Central memory CD8-positive, alpha-beta T cell (primary cell): ENCODE measurements around the gene LOXHD1.

Experiments used
- ATAC-seq: fragments of 150-1000 bp; cut with Tn5 transposase; replicated peaks from 2 replicates; pipeline ENCODE4 v1.10.0; 2022; ENCODE audit warnings: mild to moderate bottlenecking, moderate FRiP score, moderate number of reproducible peaks; ENCODE audit not compliant: poor library complexity, severe bottlenecking; ENCODE audit errors: extremely low read depth
- DNase-seq, 2 donors: peaks; one replicate each; pipeline ENCODE4 v3.0.0; 2021; ENCODE audit warnings: low spot score in 2 of 2
- H3K27ac Mint-ChIP-seq: one replicate; pipeline ENCODE4 v1.8.0; 2022; ENCODE audit warnings: low read depth, mild to moderate bottlenecking, moderate library complexity, mixed read lengths
- H3K27me3 Mint-ChIP-seq: one replicate; pipeline ENCODE4 v1.8.0; 2022; ENCODE audit warnings: mixed read lengths
- H3K36me3 Mint-ChIP-seq: one replicate; pipeline ENCODE4 v1.8.0; 2022; ENCODE audit warnings: mild to moderate bottlenecking, moderate library complexity, mixed read lengths; ENCODE audit not compliant: insufficient read depth
- H3K4me1 Mint-ChIP-seq: one replicate; pipeline ENCODE4 v1.8.0; 2022; ENCODE audit warnings: mixed read lengths
- H3K4me3 Mint-ChIP-seq: one replicate; pipeline ENCODE4 v1.8.0; 2022; ENCODE audit warnings: mild to moderate bottlenecking, moderate library complexity, mixed read lengths
- H3K9me3 Mint-ChIP-seq: one replicate; pipeline ENCODE4 v1.8.0; 2022; ENCODE audit warnings: mixed read lengths

The LOXHD1 gene

GRCh38 chr18:46575851-46576250, 81.2 kb downstream of the LOXHD1 start:
- no peak overlapping the region for H3K27ac Mint-ChIP-seq

DNA sequence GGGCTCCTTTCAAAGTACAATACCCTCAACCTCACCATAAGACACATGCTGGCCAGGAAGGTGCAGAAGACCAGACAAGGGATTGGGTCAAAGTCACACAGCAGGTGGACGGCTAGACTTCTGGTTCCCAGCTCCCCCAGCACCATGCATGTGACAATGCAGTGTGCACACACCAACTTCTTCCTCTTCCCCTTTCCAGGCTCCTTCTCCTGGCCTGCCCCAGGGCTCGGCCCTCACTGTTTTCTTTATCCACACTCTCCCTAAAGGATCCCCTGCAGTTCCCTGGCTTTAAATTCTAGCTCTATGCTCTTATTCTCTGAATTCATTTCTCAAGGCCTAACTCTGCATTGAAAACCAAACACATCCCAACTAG, 82.3 kb downstream of the LOXHD1 start:
- no peak for ATAC-seq
- Mint-ChIP-seq H3K9me3 (peaks cover 3% of the 10 kb centered on the region), H3K36me3 (no peaks in the 10 kb centered on the region), H3K27me3 (peaks cover 29% of the 10 kb centered on the region), H3K27ac (no peak overlapping the region), H3K4me3 (no peak overlapping the region), H3K4me1 (no peaks in the 10 kb centered on the region)
- no peak for DNase-seq

More at GRCh38 chr18:46575851-46576250, 81.2 kb downstream of the LOXHD1 start:
- no peak for ATAC-seq
- H3K27me3 Mint-ChIP-seq = peaks cover 32% of the 10 kb centered on the region
- no peak overlapping the region for H3K4me3 Mint-ChIP-seq
- H3K36me3 Mint-ChIP-seq = no peaks in the 10 kb centered on the region
- H3K4me1 Mint-ChIP-seq = no peaks in the 10 kb centered on the region
- DNase-seq = no peak
- peaks cover 12% of the 10 kb centered on the region for H3K9me3 Mint-ChIP-seq

DNA sequence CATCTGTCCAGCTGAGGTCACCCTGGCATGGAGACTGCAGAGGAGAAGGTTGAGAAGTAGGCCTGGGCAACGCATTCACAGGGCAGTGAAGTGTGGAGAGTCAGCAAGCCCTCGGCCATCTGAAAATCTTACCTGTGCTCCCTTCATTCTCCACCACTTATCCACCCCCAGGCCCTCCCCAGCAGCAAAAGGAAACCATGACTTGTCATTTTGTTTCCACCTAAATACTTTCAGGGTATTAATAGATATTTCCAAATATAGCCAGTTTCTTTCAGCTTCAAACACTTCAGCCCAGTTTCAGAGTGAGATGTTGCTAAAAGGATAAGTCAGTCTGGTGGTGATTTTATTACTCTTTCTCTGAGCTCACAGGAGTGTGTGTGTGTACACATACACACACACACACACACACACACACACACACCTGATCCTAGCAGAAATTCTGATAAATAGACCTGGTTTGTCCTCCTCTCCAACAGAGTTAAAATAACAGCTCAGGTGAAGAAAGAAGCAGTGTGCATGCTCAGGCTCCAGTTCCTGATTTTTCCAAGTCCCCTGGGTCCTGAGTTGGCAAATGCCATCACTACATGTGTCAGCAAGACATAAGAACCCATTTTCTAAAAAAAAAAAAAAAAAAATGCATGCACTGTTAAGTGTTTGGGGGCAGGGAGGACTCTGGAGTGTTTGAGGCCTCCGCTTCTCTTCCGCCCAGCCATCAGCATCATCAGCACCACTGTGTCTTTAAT, 82.8 kb downstream of the LOXHD1 start:
- Mint-ChIP-seq H3K4me3 (no peak overlapping the region), H3K9me3 (no peaks in the 10 kb centered on the region), H3K36me3 (no peaks in the 10 kb centered on the region), H3K27ac (no peak overlapping the region), H3K27me3 (peaks cover 29% of the 10 kb centered on the region), H3K4me1 (no peaks in the 10 kb centered on the region)
- ATAC-seq (no peak), DNase-seq (no peak)

DNA sequence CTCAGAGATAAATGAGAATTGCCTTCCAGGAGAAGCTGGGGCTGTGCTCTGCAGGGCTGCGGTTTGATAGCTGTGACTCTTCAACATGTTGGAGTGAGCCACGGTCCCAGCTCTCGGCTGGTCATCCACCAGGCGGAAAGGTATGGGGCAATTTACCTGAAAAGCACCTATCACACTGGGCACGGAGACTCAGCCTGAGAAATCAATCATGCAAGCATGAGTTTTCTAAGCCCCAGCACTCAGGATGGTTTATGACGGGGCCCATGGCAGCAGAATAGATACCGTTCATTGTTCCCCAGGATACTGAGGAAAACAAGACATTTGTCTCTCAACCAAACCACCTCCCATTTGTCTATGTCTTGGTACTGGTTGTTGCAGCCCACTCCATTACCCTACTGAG, 83.9 kb downstream of the LOXHD1 start:
- Mint-ChIP-seq H3K4me3 (no peak overlapping the region), H3K9me3 (no peaks in the 10 kb centered on the region)

DNA sequence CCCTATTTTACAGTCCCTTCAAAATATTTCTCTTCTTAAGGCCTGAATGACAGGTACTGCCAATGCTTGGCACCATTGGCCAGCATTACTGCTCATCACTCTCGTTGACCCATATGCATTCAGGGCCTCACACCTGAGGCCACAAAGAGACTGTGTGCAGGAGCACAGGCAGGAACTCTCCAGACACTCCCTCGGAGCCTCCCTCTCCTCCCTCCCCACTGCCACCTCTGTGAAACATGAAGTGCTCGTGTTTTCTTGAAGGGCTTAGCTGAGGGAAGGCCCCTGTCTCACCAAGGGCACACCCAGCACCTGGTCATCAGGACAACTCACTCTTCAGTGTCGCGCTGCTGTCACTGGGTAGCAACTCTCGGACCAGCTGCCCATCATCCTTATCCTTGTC, 85.3 kb downstream of the LOXHD1 start:
- no peak for ATAC-seq
- H3K4me3 Mint-ChIP-seq = no peak overlapping the region
- peaks cover 28% of the 10 kb centered on the region for H3K27me3 Mint-ChIP-seq
- no peaks in the 10 kb centered on the region for H3K4me1 Mint-ChIP-seq
- no peaks in the 10 kb centered on the region for H3K36me3 Mint-ChIP-seq
- DNase-seq = no peak
- H3K27ac Mint-ChIP-seq = no peak overlapping the region
- no peaks in the 10 kb centered on the region for H3K9me3 Mint-ChIP-seq

More for the DNA sequence above, 83.9 kb downstream of the LOXHD1 start:
- ATAC-seq (no peak), DNase-seq (no peak)
- Mint-ChIP-seq H3K4me1 (no peaks in the 10 kb centered on the region), H3K27ac (no peak overlapping the region), H3K36me3 (no peaks in the 10 kb centered on the region), H3K27me3 (peaks cover 23% of the 10 kb centered on the region)

- Mint-ChIP-seq H3K27ac (no peak overlapping the region), H3K9me3 (no peaks in the 10 kb centered on the region), H3K4me1 (no peaks in the 10 kb centered on the region), H3K27me3 (peaks cover 38% of the 10 kb centered on the region), H3K36me3 (no peaks in the 10 kb centered on the region), H3K4me3 (no peak overlapping the region)
- DNase-seq (no peak), ATAC-seq (no peak)
Observed at GRCh38 chr18:46570666-46571065, 86.4 kb downstream of the LOXHD1 start.

GRCh38 chr18:46570134-46570533, 86.9 kb downstream of the LOXHD1 start:
- Mint-ChIP-seq H3K4me3 (no peak overlapping the region), H3K36me3 (no peaks in the 10 kb centered on the region), H3K4me1 (no peaks in the 10 kb centered on the region), H3K27ac (no peak overlapping the region), H3K9me3 (no peaks in the 10 kb centered on the region), H3K27me3 (peaks cover 44% of the 10 kb centered on the region)
- ATAC-seq = no peak
- no peak for DNase-seq

GRCh38 chr18:46569211-46569610, 87.8 kb downstream of the LOXHD1 start:
- DNase-seq (no peak), ATAC-seq (no peak)
- H3K9me3 Mint-ChIP-seq = no peaks in the 10 kb centered on the region
- peaks cover 53% of the 10 kb centered on the region for H3K27me3 Mint-ChIP-seq
- H3K4me1 Mint-ChIP-seq = no peaks in the 10 kb centered on the region
- H3K27ac Mint-ChIP-seq = no peak overlapping the region
- H3K36me3 Mint-ChIP-seq = no peaks in the 10 kb centered on the region
- H3K4me3 Mint-ChIP-seq = no peak overlapping the region

GRCh38 chr18:46567196-46567595, 89.8 kb downstream of the LOXHD1 start:
- no peak for DNase-seq
- Mint-ChIP-seq H3K4me3 (no peak overlapping the region), H3K9me3 (no peaks in the 10 kb centered on the region), H3K27me3 (peaks cover 59% of the 10 kb centered on the region), H3K27ac (no peak overlapping the region), H3K4me1 (no peaks in the 10 kb centered on the region), H3K36me3 (no peaks in the 10 kb centered on the region)
- no peak for ATAC-seq

GRCh38 chr18:46566111-46566510, 90.9 kb downstream of the LOXHD1 start:
- Mint-ChIP-seq H3K27me3 (peaks cover 68% of the 10 kb centered on the region), H3K9me3 (no peaks in the 10 kb centered on the region), H3K27ac (no peak overlapping the region), H3K4me1 (no peaks in the 10 kb centered on the region), H3K36me3 (no peaks in the 10 kb centered on the region), H3K4me3 (no peak overlapping the region)
- DNase-seq = no peak
- ATAC-seq = no peak

DNA sequence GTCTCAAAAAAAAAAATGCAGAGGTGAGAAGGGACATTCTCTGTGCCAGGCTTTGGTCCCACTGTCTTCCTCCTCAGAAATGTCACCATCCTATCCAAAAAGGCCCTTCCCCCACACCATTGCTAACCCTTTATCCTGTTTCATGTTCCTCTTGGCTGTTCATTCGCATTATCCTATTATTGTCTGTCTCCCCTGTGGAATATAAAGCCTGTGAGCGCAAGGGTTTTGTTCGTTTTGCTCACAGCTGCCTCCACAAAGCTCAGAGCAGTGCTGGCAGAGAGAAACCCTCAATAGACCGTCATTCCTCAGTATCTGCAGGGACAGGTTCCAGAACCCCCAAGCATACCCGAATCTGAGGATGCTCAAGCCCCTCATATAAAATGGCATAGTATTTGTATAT, 91.8 kb downstream of the LOXHD1 start:
- no peak for ATAC-seq
- H3K4me1 Mint-ChIP-seq = no peaks in the 10 kb centered on the region
- H3K4me3 Mint-ChIP-seq = no peak overlapping the region
- H3K27me3 Mint-ChIP-seq = peaks cover 65% of the 10 kb centered on the region
- H3K36me3 Mint-ChIP-seq = no peaks in the 10 kb centered on the region
- DNase-seq = no peak
- H3K27ac Mint-ChIP-seq = no peak overlapping the region
- H3K9me3 Mint-ChIP-seq = no peaks in the 10 kb centered on the region

- no peak for DNase-seq
- ATAC-seq = no peak
- Mint-ChIP-seq H3K4me1 (no peaks in the 10 kb centered on the region), H3K36me3 (no peaks in the 10 kb centered on the region), H3K27ac (no peak overlapping the region), H3K9me3 (no peaks in the 10 kb centered on the region), H3K27me3 (peaks cover 50% of the 10 kb centered on the region), H3K4me3 (no peak overlapping the region)
Observed at GRCh38 chr18:46563317-46563716, 93.7 kb downstream of the LOXHD1 start.

GRCh38 chr18:46562674-46563192, 94.3 kb downstream of the LOXHD1 start:
- DNase-seq (no peak), ATAC-seq (no peak)
- Mint-ChIP-seq H3K9me3 (no peaks in the 10 kb centered on the region), H3K4me3 (no peak overlapping the region), H3K27ac (no peak overlapping the region), H3K36me3 (no peaks in the 10 kb centered on the region), H3K27me3 (peaks cover 50% of the 10 kb centered on the region), H3K4me1 (no peaks in the 10 kb centered on the region)
